Measurements from ENCODE around the gene ZNF232.
"Not testable (repeated sequence)": the region's sequence is repeated elsewhere in the genome, so short reads cannot be mapped to it uniquely, and the experiment has no call there.

ZNF232 gene

GRCh38 chr17:5138616-5139457, 27.2 kb upstream of the ZNF232 start:
- DNase-seq = no peak
- no peaks in the 10 kb centered on the region for H3K79me2 ChIP-seq (ENCODE audit: low read length)
- no peaks in the 10 kb centered on the region for H4K20me1 ChIP-seq (ENCODE audit: insufficient read depth, low read length)

GRCh38 chr17:5138198-5138544, 26.5 kb upstream of the ZNF232 start:
- not testable (repeated sequence) for H3K9me2 ChIP-seq (replicated peaks; ENCODE audit: insufficient read depth, low read length); H3F3A ChIP-seq (ENCODE audit: insufficient read depth, low read length); H3K79me2 ChIP-seq (ENCODE audit: low read length); H3K4me2 ChIP-seq (ENCODE audit: low read depth, low read length); H3K9ac ChIP-seq (ENCODE audit: low read length); H3K4me3 ChIP-seq (ENCODE audit: low read length); H2AFZ ChIP-seq (ENCODE audit: low read length); H3K4me1 ChIP-seq (ENCODE audit: low read length); H4K20me1 ChIP-seq (ENCODE audit: insufficient read depth, low read length); H3K36me3 ChIP-seq (replicated peaks; ENCODE audit: insufficient read depth, low read length); H3K27me3 ChIP-seq (replicated peaks; ENCODE audit: insufficient read depth, low read length); DNase-seq; H3K27ac ChIP-seq (ENCODE audit: low read length); H3K9me3 ChIP-seq (replicated peaks; ENCODE audit: insufficient read depth, low read length)

More at GRCh38 chr17:5138616-5139457, 27.2 kb upstream of the ZNF232 start:
- Histone ChIP-seq H3K9me3 (replicated peaks; ENCODE audit: insufficient read depth, low read length) (no peaks in the 10 kb centered on the region), H3K4me1 (ENCODE audit: low read length) (no peaks in the 10 kb centered on the region), H3K36me3 (replicated peaks; ENCODE audit: insufficient read depth, low read length) (no peaks in the 10 kb centered on the region), H2AFZ (ENCODE audit: low read length) (no peak overlapping the region), H3F3A (ENCODE audit: insufficient read depth, low read length) (no peaks in the 10 kb centered on the region), H3K4me3 (ENCODE audit: low read length) (no peak overlapping the region), H3K9ac (ENCODE audit: low read length) (no peak overlapping the region), H3K27me3 (replicated peaks; ENCODE audit: insufficient read depth, low read length) (no peaks in the 10 kb centered on the region; the same call in 1 of the 2 replicates), H3K27ac (ENCODE audit: low read length) (no peak overlapping the region), H3K9me2 (replicated peaks; ENCODE audit: insufficient read depth, low read length) (no peaks in the 10 kb centered on the region), H3K4me2 (ENCODE audit: low read depth, low read length) (no peak overlapping the region)
- TF ChIP-seq EZH2 (optimal IDR thresholded peaks at IDR 0.05; ENCODE audit: low read depth, low read length) (no peak), EZH2phosphoT487 (IDR thresholded peaks at IDR 0.05; ENCODE audit: low read length) (no peak), CTCF (IDR thresholded peaks at IDR 0.05; ENCODE audit: low read length) (no peak)

GRCh38 chr17:5137511-5138197, 26.0 kb upstream of the ZNF232 start:
- not testable (repeated sequence) for H4K20me1 ChIP-seq (ENCODE audit: insufficient read depth, low read length); H3K27me3 ChIP-seq (replicated peaks; ENCODE audit: insufficient read depth, low read length); H3K9ac ChIP-seq (ENCODE audit: low read length); H3K27ac ChIP-seq (ENCODE audit: low read length); H3K9me2 ChIP-seq (replicated peaks; ENCODE audit: insufficient read depth, low read length); H3K4me1 ChIP-seq (ENCODE audit: low read length); H3K9me3 ChIP-seq (replicated peaks; ENCODE audit: insufficient read depth, low read length); H3K36me3 ChIP-seq (replicated peaks; ENCODE audit: insufficient read depth, low read length); DNase-seq; H3F3A ChIP-seq (ENCODE audit: insufficient read depth, low read length); H3K4me3 ChIP-seq (ENCODE audit: low read length); H3K79me2 ChIP-seq (ENCODE audit: low read length); H2AFZ ChIP-seq (ENCODE audit: low read length); H3K4me2 ChIP-seq (ENCODE audit: low read depth, low read length)

- not testable (repeated sequence) for DNase-seq
Observed at GRCh38 chr17:5136580-5137412, 25.1 kb upstream of the ZNF232 start.

More at GRCh38 chr17:5136580-5137412, 25.1 kb upstream of the ZNF232 start:
- not testable (repeated sequence) for H3F3A ChIP-seq (ENCODE audit: insufficient read depth, low read length); H4K20me1 ChIP-seq (ENCODE audit: insufficient read depth, low read length); H3K9ac ChIP-seq (ENCODE audit: low read length); H3K9me2 ChIP-seq (replicated peaks; ENCODE audit: insufficient read depth, low read length); H3K27me3 ChIP-seq (replicated peaks; ENCODE audit: insufficient read depth, low read length); H3K79me2 ChIP-seq (ENCODE audit: low read length); H3K9me3 ChIP-seq (replicated peaks; ENCODE audit: insufficient read depth, low read length); H3K4me3 ChIP-seq (ENCODE audit: low read length); H2AFZ ChIP-seq (ENCODE audit: low read length); H3K27ac ChIP-seq (ENCODE audit: low read length); H3K4me2 ChIP-seq (ENCODE audit: low read depth, low read length); H3K4me1 ChIP-seq (ENCODE audit: low read length); H3K36me3 ChIP-seq (replicated peaks; ENCODE audit: insufficient read depth, low read length)
